Measurements from ENCODE around the gene UBE2L6.

- no peak for TF ChIP-seq CTCF (conservative IDR thresholded peaks at IDR 0.05 in 1 of 2, IDR thresholded peaks at IDR 0.05 in 1 of 2; ENCODE audit: extremely low read depth in 1 of 2, insufficient read depth in 1 of 2, low read depth in 1 of 2, low read length in 2 of 2)
- TF ChIP-seq EZH2 (IDR thresholded peaks at IDR 0.05; ENCODE audit: borderline replicate concordance, low read length): no peak
These were observed 64.6 kb downstream of the UBE2L6 start for GRCh38 chr11:57502870-57503269.

Measured in mammary epithelial cell (primary cell).